Cortex of kidney (tissue), 1 donor: ENCODE measurements around the gene DNAH17.

Experiments used
- DNase-seq: peaks from one replicate; lab custom pipeline; 2025; lab: John Stamatoyannopoulos, UW

Gene DNAH17

GRCh38 chr17:78494696-78495330 lies 82.4 kb downstream of the DNAH17 start:
- no peak for DNase-seq

GRCh38 chr17:78493853-78494695 lies 83.1 kb downstream of the DNAH17 start:
- no peak for DNase-seq

GRCh38 chr17:78493450-78493849 lies 83.7 kb downstream of the DNAH17 start:
- DNase-seq: no peak

- DNase-seq: no peak
Measured at GRCh38 chr17:78492116-78492799, 84.9 kb downstream of the DNAH17 start.

- DNase-seq: no peak
Measured at GRCh38 chr17:78491236-78492115, 85.7 kb downstream of the DNAH17 start.

- no peak for DNase-seq
Measured at GRCh38 chr17:78490673-78491072, 86.5 kb downstream of the DNAH17 start.

GRCh38 chr17:78490156-78490555 lies 87.0 kb downstream of the DNAH17 start:
- DNase-seq: no peak

- DNase-seq: no peak
Measured at GRCh38 chr17:78488867-78489634, 88.1 kb downstream of the DNAH17 start.

GRCh38 chr17:78488156-78488555 lies 89.0 kb downstream of the DNAH17 start:
- DNase-seq: no peak

GRCh38 chr17:78486946-78487680 lies 90.1 kb downstream of the DNAH17 start:
- DNase-seq: no peak

- no peak for DNase-seq
Measured at GRCh38 chr17:78486228-78486802, 90.9 kb downstream of the DNAH17 start.

GRCh38 chr17:78485290-78486168 lies 91.7 kb downstream of the DNAH17 start:
- DNase-seq: no peak

GRCh38 chr17:78484271-78485246 lies 92.6 kb downstream of the DNAH17 start:
- DNase-seq: no peak

GRCh38 chr17:78479369-78479768 lies 97.8 kb downstream of the DNAH17 start:
- no peak for DNase-seq

GRCh38 chr17:78478757-78479297 lies 98.4 kb downstream of the DNAH17 start:
- DNase-seq: no peak

GRCh38 chr17:78477913-78478756 lies 99.1 kb downstream of the DNAH17 start:
- no peak for DNase-seq

GRCh38 chr17:78476973-78477372 lies 100.2 kb downstream of the DNAH17 start:
- no peak for DNase-seq
